Parathyroid adenoma (tissue), 2 donors: ENCODE results near the gene CAVIN1.
A peak's percentile ranks its signal among the peaks of the same experiment; 100 is the strongest.

Experiments used
- H2AFZ ChIP-seq: fragments of 300-600 bp; sonication (generic); one replicate; pipeline ENCODE4 v1.7.0; 2017; ENCODE audit warnings: antibody characterized with exemption, mild to moderate bottlenecking
- H3K27ac ChIP-seq: fragments of 300-600 bp; sonication (generic); one replicate; pipeline ENCODE4 v1.7.0; 2017
- H3K27me3 ChIP-seq: fragments of 300-600 bp; sonication (generic); one replicate; pipeline ENCODE4 v1.7.0; 2017; ENCODE audit warnings: low read length; ENCODE audit not compliant: control insufficient read depth, insufficient read depth
- H3K36me3 ChIP-seq: fragments of 300-600 bp; sonication (generic); one replicate; pipeline ENCODE4 v1.7.0; 2017; ENCODE audit warnings: low read length; ENCODE audit not compliant: control insufficient read depth, insufficient read depth
- H3K4me1 ChIP-seq: fragments of 300-600 bp; sonication (generic); one replicate; pipeline ENCODE4 v1.7.0; 2017; ENCODE audit warnings: control low read depth
- H3K4me2 ChIP-seq: fragments of 300-600 bp; sonication (generic); one replicate; pipeline ENCODE4 v1.7.0; 2017; ENCODE audit warnings: low read length
- H3K4me3 ChIP-seq: fragments of 300-600 bp; sonication (generic); one replicate; pipeline ENCODE4 v1.7.0; 2017; ENCODE audit warnings: low read depth, low read length
- H3K79me2 ChIP-seq: fragments of 300-600 bp; sonication (generic); one replicate; pipeline ENCODE4 v1.7.0; 2017; ENCODE audit warnings: control low read depth
- H3K9ac ChIP-seq: fragments of 300-600 bp; sonication (generic); one replicate; pipeline ENCODE4 v1.7.0; 2017; ENCODE audit warnings: mild to moderate bottlenecking
- H3K9me3 ChIP-seq: fragments of 300-600 bp; sonication (generic); one replicate; pipeline ENCODE4 v1.7.0; 2017; ENCODE audit warnings: low read length; ENCODE audit not compliant: control insufficient read depth
- CTCF ChIP-seq: fragments of 300-600 bp; sonication (generic); IDR thresholded peaks from one replicate; pipeline ENCODE4 v1.7.0; 2017; ENCODE audit warnings: antibody characterized with exemption, mild to moderate bottlenecking
- donor health status: primary hyperparathyroidism.

Gene CAVIN1

GRCh38 chr17:42410319-42410685 is 12.8 kb downstream of the CAVIN1 start:
- peaks cover 3% of the 10 kb centered on the region for H3K4me1 ChIP-seq
- H3K27me3 ChIP-seq = no peaks in the 10 kb centered on the region
- no peak overlapping the region for H3K4me2 ChIP-seq
- H3K27ac ChIP-seq = peak overlapping the region; percentile 44
- no peak overlapping the region for H3K4me3 ChIP-seq
- H2AFZ ChIP-seq = no peak overlapping the region
- no peaks in the 10 kb centered on the region for H3K79me2 ChIP-seq
- no peaks in the 10 kb centered on the region for H3K9me3 ChIP-seq
- no peak for TF ChIP-seq CTCF
- no peak overlapping the region for H3K9ac ChIP-seq
- no peaks in the 10 kb centered on the region for H3K36me3 ChIP-seq

- Histone ChIP-seq H3K4me2 (no peak overlapping the region), H3K9ac (no peak overlapping the region), H2AFZ (no peak overlapping the region), H3K9me3 (no peaks in the 10 kb centered on the region), H3K4me3 (no peak overlapping the region), H3K27me3 (no peaks in the 10 kb centered on the region), H3K79me2 (no peaks in the 10 kb centered on the region), H3K27ac (peak overlapping the region; percentile 44), H3K36me3 (no peaks in the 10 kb centered on the region), H3K4me1 (peaks cover 3% of the 10 kb centered on the region)
- no peak for TF ChIP-seq CTCF
Observed at GRCh38 chr17:42409523-42410318, 13.3 kb downstream of the CAVIN1 start.

GRCh38 chr17:42408061-42408460 is 15.0 kb downstream of the CAVIN1 start:
- Histone ChIP-seq H3K9ac (no peak overlapping the region), H3K79me2 (no peaks in the 10 kb centered on the region), H3K4me1 (peaks cover 3% of the 10 kb centered on the region), H2AFZ (no peak overlapping the region), H3K27me3 (no peaks in the 10 kb centered on the region), H3K9me3 (no peaks in the 10 kb centered on the region), H3K4me2 (no peak overlapping the region), H3K36me3 (no peaks in the 10 kb centered on the region), H3K4me3 (no peak overlapping the region), H3K27ac (no peak overlapping the region)
- no peak for TF ChIP-seq CTCF

- H3K27ac ChIP-seq = peak overlapping the region; percentile 62
- H2AFZ ChIP-seq = peak overlapping the region; percentile 0
- no peaks in the 10 kb centered on the region for H3K27me3 ChIP-seq
- peaks cover 3% of the 10 kb centered on the region for H3K4me1 ChIP-seq
- H3K4me3 ChIP-seq = no peak overlapping the region
- H3K4me2 ChIP-seq = no peak overlapping the region
- no peaks in the 10 kb centered on the region for H3K36me3 ChIP-seq
- H3K9me3 ChIP-seq = no peaks in the 10 kb centered on the region
- TF ChIP-seq CTCF = no peak
- H3K9ac ChIP-seq = no peak overlapping the region
- H3K79me2 ChIP-seq = no peaks in the 10 kb centered on the region
Observed at GRCh38 chr17:42407289-42407836, 15.7 kb downstream of the CAVIN1 start.
